Breast epithelium (tissue), 3 donors: ENCODE data around the gene BRICD5.
"Not testable (repeated sequence)": the region's sequence is repeated elsewhere in the genome, so short reads cannot be mapped to it uniquely, and the experiment has no call there.

Source experiments
- CTCF ChIP-seq, 3 donors: fragments of 450-650 bp; IDR thresholded peaks; one replicate each; pipeline ENCODE4 v1.5.1; 2016 to 2017; ENCODE audit warnings: antibody characterized with exemption in 3 of 3, mild to moderate bottlenecking in 3 of 3, moderate library complexity in 3 of 3
- POLR2A ChIP-seq: fragments of 450-650 bp; IDR thresholded peaks from one replicate; pipeline ENCODE4 v1.6.1; 2016; ENCODE audit warnings: antibody characterized with exemption, mild to moderate bottlenecking, moderate library complexity
- POLR2AphosphoS5 ChIP-seq, 3 donors: sonication (generic); formaldehyde crosslinking; IDR thresholded peaks; one replicate each; pipeline ENCODE4 v1.6.1; 2017; ENCODE audit warnings: antibody characterized with exemption in 3 of 3

- TF ChIP-seq CTCF (IDR thresholded peaks at IDR 0.05); POLR2A; POLR2AphosphoS5 (IDR thresholded peaks at IDR 0.05): not testable (repeated sequence)
Observed at GRCh38 chr16:2240331-2240730, 29.7 kb upstream of the BRICD5 start.
